Hepatocyte (in vitro differentiated cells): ENCODE data around the gene PTX4.

ENCODE experiments used
- CTCF ChIP-seq: fragments of 200-600 bp; sonication (generic); IDR thresholded peaks from 2 replicates; pipeline ENCODE4 v1.5.1; 2016; ENCODE audit warnings: antibody characterized with exemption, mild to moderate bottlenecking; ENCODE audit not compliant: poor library complexity
- EZH2 ChIP-seq: fragments of 200-600 bp; sonication (generic); IDR thresholded peaks from 2 replicates; pipeline ENCODE4 v1.6.1; 2016; ENCODE audit warnings: antibody characterized with exemption, mild to moderate bottlenecking, borderline replicate concordance
- EZH2phosphoT487 ChIP-seq: fragments of 200-600 bp; sonication (generic); IDR thresholded peaks from one replicate; pipeline ENCODE4 v1.6.1; 2018; ENCODE audit warnings: antibody characterized with exemption, mild to moderate bottlenecking, low read depth, moderate library complexity; ENCODE audit not compliant: unreplicated experiment, severe bottlenecking

DNA sequence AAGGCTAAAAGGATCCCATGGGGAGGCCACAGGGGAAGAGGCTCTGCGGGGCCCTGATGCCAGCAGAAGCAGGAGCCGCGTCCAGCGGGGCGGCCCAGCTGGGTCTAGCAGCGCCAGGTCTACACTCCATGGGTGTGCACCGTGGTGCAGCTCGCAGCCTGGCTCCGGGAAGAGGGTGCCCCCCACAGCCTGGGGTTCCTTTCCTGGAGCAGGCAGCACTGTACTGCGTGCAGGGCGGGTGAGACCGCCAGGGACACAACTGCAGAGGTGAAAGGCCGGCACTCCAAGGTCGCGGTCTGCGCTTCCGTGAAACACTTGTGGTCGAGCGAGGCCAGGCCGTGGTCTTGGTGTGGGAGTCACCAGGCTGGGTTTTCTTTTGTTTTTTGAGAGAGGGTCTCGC, 37.9 kb downstream of the PTX4 start:
- TF ChIP-seq CTCF (no peak), EZH2 (no peak), EZH2phosphoT487 (no peak)
